ENCODE measurements around the gene PER2.

PER2 gene

GRCh38 chr2:238251986-238252385, 36.4 kb downstream of the PER2 start:
- Histone ChIP-seq H3K9ac (ENCODE audit: low read length) (no peak overlapping the region), H3K79me1 (ENCODE audit: low read length) (no peaks in the 10 kb centered on the region), H3K14ac (ENCODE audit: low read length) (no peak overlapping the region), H3K4me3 (ENCODE audit: low read depth, low read length) (no peak overlapping the region), H3K27me3 (ENCODE audit: insufficient read depth, low read length) (no peaks in the 10 kb centered on the region), H3K4me2 (ENCODE audit: low read length) (no peak overlapping the region), H3K36me3 (ENCODE audit: control insufficient read depth in 1 of 2, insufficient read depth in 2 of 2, low read length in 2 of 2) (peaks cover 3 to 5% of the 10 kb centered on the region in 2 experiments), H2BK120ac (ENCODE audit: insufficient read depth, low read length, poor library complexity) (no peak overlapping the region), H2BK12ac (ENCODE audit: low read length) (no peak overlapping the region), H2AFZ (ENCODE audit: insufficient read depth, low read length, poor library complexity) (no peak overlapping the region), H4K91ac (ENCODE audit: low read depth, low read length) (no peak overlapping the region), H4K8ac (ENCODE audit: low read depth, low read length) (no peak overlapping the region), H3K9me3 (ENCODE audit: insufficient read depth, low read depth, low read length) (no peaks in the 10 kb centered on the region), H2AK5ac (ENCODE audit: low read length) (no peak overlapping the region), H2BK5ac (ENCODE audit: low read depth, low read length, poor library complexity) (no peak overlapping the region), H3K4ac (ENCODE audit: low read depth, low read length) (no peak overlapping the region), H3K23ac (ENCODE audit: low read length) (no peak overlapping the region), H3K27ac (ENCODE audit: low read depth, low read length) (no peak overlapping the region), H3K4me1 (ENCODE audit: control insufficient read depth in 1 of 2, insufficient read depth in 2 of 2, low read length in 2 of 2) (no peaks in the 10 kb centered on the region), H4K12ac (ENCODE audit: low read depth, low read length) (no peak overlapping the region), H3K79me2 (ENCODE audit: control insufficient read depth, insufficient read depth, low read length, poor library complexity) (no peaks in the 10 kb centered on the region), H3K18ac (ENCODE audit: low read length) (no peak overlapping the region)
- WGBS (ENCODE audit: extremely low coverage, insufficient coverage, insufficient read length): no CpG with 5 or more reads among the region's 11 CpGs
- no peak for DNase-seq

GRCh38 chr2:238251331-238251730, 37.1 kb downstream of the PER2 start:
- no peak overlapping the region for H3K9ac ChIP-seq (ENCODE audit: low read length)
- H2BK5ac ChIP-seq (ENCODE audit: low read depth, low read length, poor library complexity): no peak overlapping the region
- no CpG with 5 or more reads among the region's 12 CpGs for WGBS (ENCODE audit: extremely low coverage, insufficient coverage, insufficient read length)
- no peak overlapping the region for H2AFZ ChIP-seq (ENCODE audit: insufficient read depth, low read length, poor library complexity)
- no peaks in the 10 kb centered on the region for H3K9me3 ChIP-seq (ENCODE audit: insufficient read depth, low read depth, low read length)
- no peaks in the 10 kb centered on the region for H3K79me1 ChIP-seq (ENCODE audit: low read length)
- H3K4me1 ChIP-seq (ENCODE audit: control insufficient read depth in 1 of 2, insufficient read depth in 2 of 2, low read length in 2 of 2): no peaks in the 10 kb centered on the region
- no peak overlapping the region for H3K4me3 ChIP-seq (ENCODE audit: low read depth, low read length)
- no peaks in the 10 kb centered on the region for H3K79me2 ChIP-seq (ENCODE audit: control insufficient read depth, insufficient read depth, low read length, poor library complexity)
- no peak overlapping the region for H4K12ac ChIP-seq (ENCODE audit: low read depth, low read length)
- no peak overlapping the region for H3K4me2 ChIP-seq (ENCODE audit: low read length)
- peaks cover 3 to 5% of the 10 kb centered on the region in 2 experiments for H3K36me3 ChIP-seq (ENCODE audit: control insufficient read depth in 1 of 2, insufficient read depth in 2 of 2, low read length in 2 of 2)
- no peak overlapping the region for H3K14ac ChIP-seq (ENCODE audit: low read length)
- DNase-seq: no peak
- H3K27me3 ChIP-seq (ENCODE audit: insufficient read depth, low read length): no peaks in the 10 kb centered on the region
- H2BK12ac ChIP-seq (ENCODE audit: low read length): no peak overlapping the region
- H3K27ac ChIP-seq (ENCODE audit: low read depth, low read length): no peak overlapping the region
- no peak overlapping the region for H2AK5ac ChIP-seq (ENCODE audit: low read length)
- H2BK120ac ChIP-seq (ENCODE audit: insufficient read depth, low read length, poor library complexity): no peak overlapping the region
- H4K8ac ChIP-seq (ENCODE audit: low read depth, low read length): no peak overlapping the region
- no peak overlapping the region for H4K91ac ChIP-seq (ENCODE audit: low read depth, low read length)
- no peak overlapping the region for H3K4ac ChIP-seq (ENCODE audit: low read depth, low read length)
- no peak overlapping the region for H3K18ac ChIP-seq (ENCODE audit: low read length)
- no peak overlapping the region for H3K23ac ChIP-seq (ENCODE audit: low read length)

GRCh38 chr2:238250896-238251295, 37.5 kb downstream of the PER2 start:
- no peaks in the 10 kb centered on the region for H3K9me3 ChIP-seq (ENCODE audit: insufficient read depth, low read depth, low read length)
- no peak overlapping the region for H2BK5ac ChIP-seq (ENCODE audit: low read depth, low read length, poor library complexity)
- H2BK12ac ChIP-seq (ENCODE audit: low read length): no peak overlapping the region
- H3K79me2 ChIP-seq (ENCODE audit: control insufficient read depth, insufficient read depth, low read length, poor library complexity): no peaks in the 10 kb centered on the region
- no peaks in the 10 kb centered on the region for H3K79me1 ChIP-seq (ENCODE audit: low read length)
- no peak overlapping the region for H3K4me2 ChIP-seq (ENCODE audit: low read length)
- no peak overlapping the region for H3K4me3 ChIP-seq (ENCODE audit: low read depth, low read length)
- H2AK5ac ChIP-seq (ENCODE audit: low read length): no peak overlapping the region
- no peaks in the 10 kb centered on the region for H3K27me3 ChIP-seq (ENCODE audit: insufficient read depth, low read length)
- H4K8ac ChIP-seq (ENCODE audit: low read depth, low read length): no peak overlapping the region
- H3K14ac ChIP-seq (ENCODE audit: low read length): no peak overlapping the region
- H3K4ac ChIP-seq (ENCODE audit: low read depth, low read length): no peak overlapping the region
- no peak overlapping the region for H4K12ac ChIP-seq (ENCODE audit: low read depth, low read length)
- H3K23ac ChIP-seq (ENCODE audit: low read length): no peak overlapping the region
- WGBS (ENCODE audit: extremely low coverage, insufficient coverage, insufficient read length): no CpG with 5 or more reads among the region's 7 CpGs
- no peak overlapping the region for H3K18ac ChIP-seq (ENCODE audit: low read length)
- H3K4me1 ChIP-seq (ENCODE audit: control insufficient read depth in 1 of 2, insufficient read depth in 2 of 2, low read length in 2 of 2): no peaks in the 10 kb centered on the region
- H2BK120ac ChIP-seq (ENCODE audit: insufficient read depth, low read length, poor library complexity): no peak overlapping the region
- H3K27ac ChIP-seq (ENCODE audit: low read depth, low read length): no peak overlapping the region
- no peak for DNase-seq
- H2AFZ ChIP-seq (ENCODE audit: insufficient read depth, low read length, poor library complexity): no peak overlapping the region
- H3K9ac ChIP-seq (ENCODE audit: low read length): no peak overlapping the region
- peaks cover 3 to 5% of the 10 kb centered on the region in 2 experiments for H3K36me3 ChIP-seq (ENCODE audit: control insufficient read depth in 1 of 2, insufficient read depth in 2 of 2, low read length in 2 of 2)
- H4K91ac ChIP-seq (ENCODE audit: low read depth, low read length): no peak overlapping the region

- Histone ChIP-seq H3K23ac (ENCODE audit: low read length) (no peak overlapping the region), H3K18ac (ENCODE audit: low read length) (no peak overlapping the region)
Measured at GRCh38 chr2:238247841-238248453, 40.5 kb downstream of the PER2 start.

More at GRCh38 chr2:238247841-238248453, 40.5 kb downstream of the PER2 start:
- H3K36me3 ChIP-seq (ENCODE audit: control insufficient read depth in 1 of 2, insufficient read depth in 2 of 2, low read length in 2 of 2): peaks cover 0 to under 1% of the 10 kb centered on the region in 2 experiments
- no peak overlapping the region for H3K14ac ChIP-seq (ENCODE audit: low read length)
- H3K9ac ChIP-seq (ENCODE audit: low read length): no peak overlapping the region
- H2AK5ac ChIP-seq (ENCODE audit: low read length): no peak overlapping the region
- H3K4ac ChIP-seq (ENCODE audit: low read depth, low read length): no peak overlapping the region
- no peak overlapping the region for H4K12ac ChIP-seq (ENCODE audit: low read depth, low read length)
- no peaks in the 10 kb centered on the region for H3K79me2 ChIP-seq (ENCODE audit: control insufficient read depth, insufficient read depth, low read length, poor library complexity)
- no peaks in the 10 kb centered on the region for H3K4me1 ChIP-seq (ENCODE audit: control insufficient read depth in 1 of 2, insufficient read depth in 2 of 2, low read length in 2 of 2)
- no peak overlapping the region for H3K27ac ChIP-seq (ENCODE audit: low read depth, low read length)
- no peaks in the 10 kb centered on the region for H3K9me3 ChIP-seq (ENCODE audit: insufficient read depth, low read depth, low read length)
- H2BK120ac ChIP-seq (ENCODE audit: insufficient read depth, low read length, poor library complexity): no peak overlapping the region
- H2BK5ac ChIP-seq (ENCODE audit: low read depth, low read length, poor library complexity): no peak overlapping the region
- H3K79me1 ChIP-seq (ENCODE audit: low read length): no peaks in the 10 kb centered on the region
- DNase-seq: no peak
- H4K91ac ChIP-seq (ENCODE audit: low read depth, low read length): no peak overlapping the region
- no peak overlapping the region for H3K4me2 ChIP-seq (ENCODE audit: low read length)
- no peak overlapping the region for H2BK12ac ChIP-seq (ENCODE audit: low read length)
- no CpG with 5 or more reads among the region's 10 CpGs for WGBS (ENCODE audit: extremely low coverage, insufficient coverage, insufficient read length)
- no peak overlapping the region for H4K8ac ChIP-seq (ENCODE audit: low read depth, low read length)
- no peak overlapping the region for H2AFZ ChIP-seq (ENCODE audit: insufficient read depth, low read length, poor library complexity)
- no peaks in the 10 kb centered on the region for H3K27me3 ChIP-seq (ENCODE audit: insufficient read depth, low read length)
- H3K4me3 ChIP-seq (ENCODE audit: low read depth, low read length): no peak overlapping the region

Data from trophoblast cell (in vitro differentiated cells and primary cell).